Measurements from ENCODE around the gene IRF5. TPM values are rescaled to one million over a fixed set of nuclear protein-coding genes. Genes with fewer than 3 reads are reported as not detected.

Gene IRF5
- total and polyA plus RNA-seq, 2 donors (not counting 1 experiment from before 2014, with no cell fraction given) = 91.3 to 135 TPM

- H3K4me3 Mint-ChIP-seq = no peak overlapping the region
- POLR2A ChIA-PET = no interaction called here
- Histone ChIP-seq H3K79me2 (ENCODE audit: control insufficient read depth, insufficient read depth, low read length) (no peaks in the 10 kb centered on the region), H2AFZ (ENCODE audit: insufficient read depth, low read depth, low read length, poor library complexity, severe bottlenecking) (no peak overlapping the region), H3K4me3 (ENCODE audit: control extremely low read depth in 1 of 5, extremely low read depth in 1 of 5, insufficient read depth in 1 of 5, low read depth in 2 of 5, low read length in 4 of 5) (no peak overlapping the region), H3K4me2 (replicated peaks; ENCODE audit: low read depth, low read length, poor library complexity, severe bottlenecking) (no peak overlapping the region), H3K27me3 (replicated peaks in 1 of 4; ENCODE audit: control extremely low read depth in 1 of 4, control insufficient read depth in 3 of 4, insufficient read depth in 4 of 4, low read length in 3 of 4) (peaks cover 0 to 48% (median 7%) of the 10 kb centered on the region in 4 experiments), H4K20me1 (ENCODE audit: control insufficient read depth, insufficient read depth, low read length, poor library complexity, severe bottlenecking) (no peaks in the 10 kb centered on the region), H3K9me3 (ENCODE audit: control extremely low read depth in 1 of 3, control insufficient read depth in 2 of 3, insufficient read depth in 1 of 3, low read length in 2 of 3) (no peaks in the 10 kb centered on the region), H3K36me3 (replicated peaks in 1 of 2; ENCODE audit: control extremely low read depth in 1 of 2, control insufficient read depth in 1 of 2, extremely low read depth in 1 of 2, insufficient read depth in 2 of 2, low read length in 1 of 2) (no peaks in the 10 kb centered on the region), H3K27ac (ENCODE audit: low read length in 2 of 2) (no peak overlapping the region), H3K4me1 (ENCODE audit: control insufficient read depth in 2 of 2, insufficient read depth in 2 of 2, low read length in 2 of 2) (peaks cover 9 to 12% of the 10 kb centered on the region in 2 donors), H3K9ac (ENCODE audit: low read length) (no peak overlapping the region)
- H3K27ac Mint-ChIP-seq = no peak overlapping the region
- WGBS (ENCODE audit: insufficient coverage) = 88% methylated on average over 4 of the region's 8 CpGs
- intact Hi-C loops (cut with micrococcal nuclease) = no loop called here
- TF ChIP-seq CTCF (IDR thresholded peaks at IDR 0.05) (no peak), EZH2 (IDR thresholded peaks at IDR 0.05; ENCODE audit: borderline replicate concordance, insufficient read depth, low read depth, low read length, poor library complexity, severe bottlenecking) (no peak)
- no peaks in the 10 kb centered on the region for H3K9me3 Mint-ChIP-seq (ENCODE audit: insufficient read depth)
- peaks cover 13% of the 10 kb centered on the region for H3K27me3 Mint-ChIP-seq
- peaks cover 6% of the 10 kb centered on the region for H3K4me1 Mint-ChIP-seq
- CTCF ChIA-PET = interaction anchor here (0.6 kb wide), 1 partner anchor 9 kb away, joined by 3 read pairs; no protein-coding TSS in a partner anchor
- no peak for ATAC-seq (ENCODE audit: low read depth)
- no peak for DNase-seq
Observed at GRCh38 chr7:128889121-128889520, 48.6 kb upstream of the IRF5 start.

- DNase-seq = peak; percentile 45
- H3K79me2 ChIP-seq (ENCODE audit: control insufficient read depth, insufficient read depth, low read length) = no peaks in the 10 kb centered on the region
- Mint-ChIP-seq H3K9me3 (ENCODE audit: insufficient read depth) (no peaks in the 10 kb centered on the region), H3K27me3 (peaks cover 13% of the 10 kb centered on the region), H3K4me3 (peak overlapping the region; percentile 46), H3K4me1 (peaks cover 4% of the 10 kb centered on the region), H3K27ac (no peak overlapping the region)
- H3K4me3 ChIP-seq (ENCODE audit: control extremely low read depth in 1 of 5, extremely low read depth in 1 of 5, insufficient read depth in 1 of 5, low read depth in 2 of 5, low read length in 4 of 5) = peak overlapping the region in 3 of 5 experiments; percentile 41 to 53 (median 41)
- peak; percentile 39 for ATAC-seq (ENCODE audit: low read depth)
- H3K9ac ChIP-seq (ENCODE audit: low read length) = peak overlapping the region; percentile 56
- POLR2A ChIA-PET = interaction anchor here (0.7 kb wide), 1 partner anchor 1092 kb away, joined by 7 read pairs; no protein-coding TSS in a partner anchor
- intact Hi-C loops (cut with micrococcal nuclease) = no loop called here
- H4K20me1 ChIP-seq (ENCODE audit: control insufficient read depth, insufficient read depth, low read length, poor library complexity, severe bottlenecking) = no peaks in the 10 kb centered on the region
- H2AFZ ChIP-seq (ENCODE audit: insufficient read depth, low read depth, low read length, poor library complexity, severe bottlenecking) = peak overlapping the region; percentile 60
- peak overlapping the region; percentile 85 for H3K4me2 ChIP-seq (replicated peaks; ENCODE audit: low read depth, low read length, poor library complexity, severe bottlenecking)
- H3K27me3 ChIP-seq (replicated peaks in 1 of 4; ENCODE audit: control extremely low read depth in 1 of 4, control insufficient read depth in 3 of 4, insufficient read depth in 4 of 4, low read length in 3 of 4) = peaks cover 0 to 41% (median 6%) of the 10 kb centered on the region in 4 experiments
- 13% methylated on average over 53 of the region's 67 CpGs for WGBS (ENCODE audit: insufficient coverage)
- H3K9me3 ChIP-seq (ENCODE audit: control extremely low read depth in 1 of 3, control insufficient read depth in 2 of 3, insufficient read depth in 1 of 3, low read length in 2 of 3) = no peaks in the 10 kb centered on the region
- H3K4me1 ChIP-seq (ENCODE audit: control insufficient read depth in 2 of 2, insufficient read depth in 2 of 2, low read length in 2 of 2) = peaks cover 7 to 12% of the 10 kb centered on the region in 2 donors
- TF ChIP-seq CTCF (IDR thresholded peaks at IDR 0.05) (no peak), EZH2 (IDR thresholded peaks at IDR 0.05; ENCODE audit: borderline replicate concordance, insufficient read depth, low read depth, low read length, poor library complexity, severe bottlenecking) (no peak)
- H3K36me3 ChIP-seq (replicated peaks in 1 of 2; ENCODE audit: control extremely low read depth in 1 of 2, control insufficient read depth in 1 of 2, extremely low read depth in 1 of 2, insufficient read depth in 2 of 2, low read length in 1 of 2) = no peaks in the 10 kb centered on the region
- no peak overlapping the region for H3K27ac ChIP-seq (ENCODE audit: low read length in 2 of 2)
- CTCF ChIA-PET = no interaction called here
Observed at GRCh38 chr7:128890306-128891109, 47.2 kb upstream of the IRF5 start.

All from B cell (primary cell).